CD4-positive, alpha-beta T cell (primary cell): ENCODE data around the gene CADM1. TPM values are rescaled to one million over a fixed set of nuclear protein-coding genes. Genes with fewer than 3 reads are reported as not detected.

Experiments
- ATAC-seq: fragments of 200-7000 bp; cut with Tn5 transposase; one replicate; pipeline ENCODE4 v1.10.0; 2022; ENCODE audit warnings: mild to moderate bottlenecking; ENCODE audit not compliant: poor library complexity
- CTCF ChIA-PET: fragments of 350-600 bp; sonication (Branson Sonifier 250); formaldehyde crosslinking; loops from one replicate; lab custom pipeline; 2021; ENCODE audit warnings: antibody characterized with exemption, inconsistent platforms; lab: Charles Lee
- POLR2A ChIA-PET: fragments of 350-600 bp; sonication (Branson Sonifier 250); formaldehyde crosslinking; loops from one replicate; lab custom pipeline; 2021; ENCODE audit warnings: antibody characterized with exemption, inconsistent platforms; lab: Charles Lee
- DNase-seq, 14 experiments: peaks; one replicate each; pipeline ENCODE4 v3.0.0-alpha.2; 2013 to 2020; ENCODE audit warnings: mixed read lengths in 2 of 14
- H3K27ac ChIP-seq, 2 donors: one replicate each; pipeline versions ENCODE4 v1.5.1 to v1.7.0; 2013; ENCODE audit warnings: low read length in 2 of 2, low read depth in 1 of 2, mild to moderate bottlenecking in 1 of 2
- H3K27me3 ChIP-seq, 2 experiments: 1 replicate in 1 of 2; 2 replicates in 1 of 2; pipeline versions ENCODE4 v1.6.1 to v1.7.0; 2013; ENCODE audit warnings: low read length in 2 of 2, control low read depth in 1 of 2, mild to moderate bottlenecking in 1 of 2, moderate library complexity in 1 of 2; ENCODE audit not compliant: insufficient read depth in 2 of 2, control insufficient read depth in 1 of 2
- H3K36me3 ChIP-seq: one replicate; pipeline ENCODE4 v1.6.1; 2013; ENCODE audit warnings: low read length, control low read depth; ENCODE audit not compliant: insufficient read depth
- H3K4me1 ChIP-seq: one replicate; pipeline ENCODE4 v1.6.1; 2013; ENCODE audit warnings: low read length, control low read depth; ENCODE audit not compliant: insufficient read depth
- H3K4me3 ChIP-seq: one replicate; pipeline ENCODE4 v1.5.1; 2013; ENCODE audit warnings: mild to moderate bottlenecking, low read length, moderate library complexity
- H3K9me3 ChIP-seq, 2 experiments: 1 replicate in 1 of 2; 2 replicates in 1 of 2; pipeline versions ENCODE4 v1.6.1 to v1.7.0; 2013; ENCODE audit warnings: low read length in 2 of 2, mild to moderate bottlenecking in 2 of 2, control low read depth in 1 of 2, moderate library complexity in 1 of 2; ENCODE audit not compliant: control insufficient read depth in 1 of 2, insufficient read depth in 1 of 2
- H3K27ac Mint-ChIP-seq: one replicate; pipeline ENCODE4 v1.8.0; 2020; ENCODE audit warnings: mixed read lengths
- H3K27me3 Mint-ChIP-seq: one replicate; pipeline ENCODE4 v1.8.0; 2021; ENCODE audit warnings: mixed read lengths
- H3K36me3 Mint-ChIP-seq: one replicate; pipeline ENCODE4 v1.8.0; 2021; ENCODE audit warnings: low read depth, mixed read lengths
- H3K4me1 Mint-ChIP-seq: one replicate; pipeline ENCODE4 v1.8.0; 2021; ENCODE audit warnings: low read depth, mixed read lengths
- H3K4me3 Mint-ChIP-seq: one replicate; pipeline ENCODE4 v1.8.0; 2020; ENCODE audit warnings: mild to moderate bottlenecking, mixed read lengths
- H3K9me3 Mint-ChIP-seq: one replicate; pipeline ENCODE4 v1.8.0; 2020; ENCODE audit warnings: mixed read lengths
- intact Hi-C, 2 experiments: fragments of 100-400 bp; cut with DNase I in 1 of 2; cut with micrococcal nuclease in 1 of 2; formaldehyde crosslinking; loops; one replicate each; pipeline versions ENCODE4 v1.15.1 to v1.9.0; 2023 to 2025; cut with DNase I, micrococcal nuclease
- total RNA-seq, 174 experiments: library from RNA in 2 of 174; stranded (reverse) in 2 of 174; gene quantifications; one replicate each; pipeline ENCODE4 v1.2.3 and lab custom pipeline; 2021 to 2026
- TF ChIP-seq, protein P1 (sequence below): fragments of 200-600 bp; IDR thresholded peaks from one replicate; pipeline ENCODE4 v1.8.0; 2022; ENCODE audit warnings: antibody characterized with exemption, mild to moderate bottlenecking

CADM1 gene
- total RNA-seq, 2 experiments from 2014 or later: 1.1 to 1.4 TPM

DNA sequence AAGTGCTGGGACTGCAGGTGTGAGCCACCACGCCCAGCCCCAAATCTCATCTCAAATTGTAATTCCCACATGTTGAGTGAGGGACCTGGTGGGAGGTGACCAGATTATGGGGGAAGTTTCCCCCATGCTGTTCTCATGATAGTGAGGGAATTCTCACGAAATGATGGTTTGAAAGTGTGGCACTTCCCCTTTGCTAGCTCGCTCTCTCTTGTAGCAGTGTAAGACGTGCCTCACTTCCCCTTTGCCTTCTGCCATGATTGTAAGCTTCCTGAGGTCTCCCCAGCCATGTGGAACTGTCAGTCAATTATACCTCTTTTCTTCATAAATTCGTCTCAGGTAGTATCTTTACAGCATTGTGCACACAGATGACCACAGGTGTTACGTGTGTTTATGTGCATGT, 357.8 kb downstream of the CADM1 start:
- ChIA-PET POLR2A (no interaction called here), CTCF (no interaction called here)
- Mint-ChIP-seq H3K27ac (no peak overlapping the region), H3K4me3 (no peak overlapping the region), H3K4me1 (no peaks in the 10 kb centered on the region), H3K36me3 (no peaks in the 10 kb centered on the region), H3K27me3 (peaks cover 4% of the 10 kb centered on the region), H3K9me3 (peaks cover 2% of the 10 kb centered on the region)
- no peaks in the 10 kb centered on the region for H3K27me3 ChIP-seq
- DNase-seq (no peak), ATAC-seq (no peak)
- H3K4me3 ChIP-seq: no peak overlapping the region
- H3K27ac ChIP-seq: no peak overlapping the region
- H3K9me3 ChIP-seq: peaks cover 0 to 17% of the 10 kb centered on the region in 2 experiments
- intact Hi-C loops: no loop called here
- TF ChIP-seq, protein P1, sequence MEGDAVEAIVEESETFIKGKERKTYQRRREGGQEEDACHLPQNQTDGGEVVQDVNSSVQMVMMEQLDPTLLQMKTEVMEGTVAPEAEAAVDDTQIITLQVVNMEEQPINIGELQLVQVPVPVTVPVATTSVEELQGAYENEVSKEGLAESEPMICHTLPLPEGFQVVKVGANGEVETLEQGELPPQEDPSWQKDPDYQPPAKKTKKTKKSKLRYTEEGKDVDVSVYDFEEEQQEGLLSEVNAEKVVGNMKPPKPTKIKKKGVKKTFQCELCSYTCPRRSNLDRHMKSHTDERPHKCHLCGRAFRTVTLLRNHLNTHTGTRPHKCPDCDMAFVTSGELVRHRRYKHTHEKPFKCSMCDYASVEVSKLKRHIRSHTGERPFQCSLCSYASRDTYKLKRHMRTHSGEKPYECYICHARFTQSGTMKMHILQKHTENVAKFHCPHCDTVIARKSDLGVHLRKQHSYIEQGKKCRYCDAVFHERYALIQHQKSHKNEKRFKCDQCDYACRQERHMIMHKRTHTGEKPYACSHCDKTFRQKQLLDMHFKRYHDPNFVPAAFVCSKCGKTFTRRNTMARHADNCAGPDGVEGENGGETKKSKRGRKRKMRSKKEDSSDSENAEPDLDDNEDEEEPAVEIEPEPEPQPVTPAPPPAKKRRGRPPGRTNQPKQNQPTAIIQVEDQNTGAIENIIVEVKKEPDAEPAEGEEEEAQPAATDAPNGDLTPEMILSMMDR: no peak
- H3K4me1 ChIP-seq: no peaks in the 10 kb centered on the region
- no peaks in the 10 kb centered on the region for H3K36me3 ChIP-seq

DNA sequence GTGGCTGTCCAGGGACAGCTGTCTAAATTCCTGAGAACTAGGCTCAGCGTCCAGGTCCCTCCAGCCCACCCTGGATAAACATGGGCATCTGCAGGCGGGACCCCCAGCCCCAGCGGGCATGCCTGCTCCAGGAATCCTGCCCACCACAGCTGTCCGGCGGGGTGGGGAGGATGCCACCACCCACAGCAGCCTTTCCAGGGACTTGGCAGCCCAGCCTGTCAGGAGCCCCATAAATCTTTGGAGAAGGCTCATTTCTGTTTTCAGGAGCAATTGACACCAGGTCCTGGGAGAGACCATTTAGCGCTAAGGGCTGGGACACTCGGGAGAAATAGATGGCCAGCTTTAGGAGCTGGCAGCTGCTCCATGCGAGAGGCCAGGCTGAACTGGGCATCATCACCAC, 358.9 kb downstream of the CADM1 start:
- no peak overlapping the region for H3K27ac ChIP-seq
- H3K36me3 ChIP-seq: no peaks in the 10 kb centered on the region
- ChIA-PET CTCF (no interaction called here), POLR2A (no interaction called here)
- no peaks in the 10 kb centered on the region for H3K4me1 ChIP-seq
- Mint-ChIP-seq H3K36me3 (no peaks in the 10 kb centered on the region), H3K4me3 (no peak overlapping the region), H3K27me3 (peaks cover 4% of the 10 kb centered on the region), H3K4me1 (no peaks in the 10 kb centered on the region), H3K27ac (no peak overlapping the region), H3K9me3 (peaks cover 2% of the 10 kb centered on the region)
- no peak overlapping the region for H3K4me3 ChIP-seq
- H3K27me3 ChIP-seq: no peaks in the 10 kb centered on the region
- no peak for DNase-seq
- intact Hi-C loops: no loop called here
- no peak for ATAC-seq
- peaks cover 0 to 17% of the 10 kb centered on the region in 2 experiments for H3K9me3 ChIP-seq
- TF ChIP-seq, protein P1: no peak

DNA sequence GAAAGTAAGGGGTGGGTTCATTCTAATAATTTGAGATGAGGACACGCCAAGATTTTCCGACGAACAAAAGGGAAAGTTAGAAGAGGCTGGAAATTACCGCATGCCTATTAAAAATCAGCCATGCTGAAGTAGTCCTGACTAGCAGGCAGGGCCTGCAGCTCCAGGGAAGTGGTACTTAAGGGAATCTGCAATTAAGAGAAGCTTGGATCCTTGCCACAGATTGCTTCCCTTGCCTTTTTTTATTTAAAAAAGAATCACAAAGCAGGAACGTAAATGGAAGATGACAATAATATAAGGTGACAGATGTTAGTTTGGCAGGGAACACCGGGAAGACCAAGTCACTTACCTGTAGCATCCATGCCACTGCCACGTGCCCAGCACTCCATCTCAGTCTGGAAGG, 359.3 kb downstream of the CADM1 start:
- DNase-seq (no peak), ATAC-seq (no peak)
- H3K4me1 Mint-ChIP-seq: no peaks in the 10 kb centered on the region
- CTCF ChIA-PET: no interaction called here
- peaks cover 4% of the 10 kb centered on the region for H3K27me3 Mint-ChIP-seq
- no peaks in the 10 kb centered on the region for H3K36me3 Mint-ChIP-seq
- Histone ChIP-seq H3K27me3 (no peaks in the 10 kb centered on the region), H3K27ac (no peak overlapping the region), H3K4me1 (no peaks in the 10 kb centered on the region), H3K4me3 (no peak overlapping the region), H3K9me3 (peaks cover 0 to 17% of the 10 kb centered on the region in 2 experiments), H3K36me3 (no peaks in the 10 kb centered on the region)
- H3K4me3 Mint-ChIP-seq: no peak overlapping the region
- intact Hi-C loops: no loop called here
- POLR2A ChIA-PET: no interaction called here
- H3K27ac Mint-ChIP-seq: no peak overlapping the region
- TF ChIP-seq, protein P1: no peak
- H3K9me3 Mint-ChIP-seq: peaks cover 2% of the 10 kb centered on the region
